IPS-18c (cell line): ENCODE measurements around the gene HP1BP3.
"Not testable (repeated sequence)": the region's sequence is repeated elsewhere in the genome, so short reads cannot be mapped to it uniquely, and the experiment has no call there.

Experiments used
- H3K4me3 ChIP-seq: 2 replicates; pipeline ENCODE4 v1.7.0; 2013; ENCODE audit warnings: low read depth, mild to moderate bottlenecking, low read length, moderate library complexity; ENCODE audit not compliant: insufficient read depth
- H3K9me3 ChIP-seq: one replicate; pipeline ENCODE4 v1.6.1; 2013; ENCODE audit warnings: mild to moderate bottlenecking, low read length, moderate library complexity; ENCODE audit not compliant: control insufficient read depth, insufficient read depth

The HP1BP3 gene

GRCh38 chr1:20723159-20723536 lies 64.0 kb downstream of the HP1BP3 start:
- no peaks in the 10 kb centered on the region for H3K9me3 ChIP-seq
- H3K4me3 ChIP-seq, result no peak overlapping the region

DNA sequence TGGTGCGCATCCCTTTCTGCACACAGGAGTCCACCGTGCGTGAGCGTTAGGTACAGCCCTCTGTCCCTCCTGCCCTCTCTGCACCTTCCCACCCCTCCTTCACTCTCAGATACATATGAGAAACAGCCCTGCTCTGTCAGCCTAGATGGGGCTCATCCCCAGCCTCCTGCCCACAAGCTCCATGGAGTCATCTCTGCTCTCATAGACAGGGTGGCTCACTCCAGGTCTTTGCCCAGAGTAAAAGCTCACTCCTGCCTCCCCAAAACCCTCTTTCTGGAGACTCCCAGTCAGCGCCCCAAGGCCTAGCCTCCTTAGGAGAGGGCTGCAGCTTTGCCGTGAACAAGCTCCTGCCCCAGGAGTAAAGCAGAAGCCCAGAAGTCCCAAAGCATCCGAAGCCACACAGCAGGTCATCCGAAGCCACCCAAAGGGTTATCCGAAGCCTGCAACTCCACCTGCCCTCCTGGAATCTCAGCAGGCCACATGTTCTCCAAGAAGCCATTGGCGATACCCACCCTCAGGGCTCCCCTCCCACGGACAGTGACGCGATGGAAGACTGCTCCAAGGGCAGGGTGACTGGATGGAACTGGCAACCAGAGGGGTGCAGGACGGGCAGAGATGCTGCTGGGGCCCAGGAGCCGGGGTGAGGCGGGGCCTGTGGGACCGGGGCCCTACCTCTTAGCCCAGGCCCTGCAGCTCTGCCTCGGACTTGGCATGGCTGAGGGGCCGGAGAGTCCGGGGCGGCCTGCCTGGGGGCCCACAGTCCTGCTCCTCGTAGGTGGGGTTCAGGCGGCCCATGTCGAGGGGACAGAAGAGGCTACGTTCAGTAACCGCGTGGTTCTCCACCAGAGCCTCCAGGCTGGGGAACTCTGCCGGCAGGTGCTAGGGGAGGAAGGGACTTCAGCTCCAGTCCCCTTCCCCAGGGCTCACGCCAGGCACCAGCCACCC lies 65.7 kb downstream of the HP1BP3 start:
- Histone ChIP-seq H3K4me3 (no peak overlapping the region), H3K9me3 (no peaks in the 10 kb centered on the region)

DNA sequence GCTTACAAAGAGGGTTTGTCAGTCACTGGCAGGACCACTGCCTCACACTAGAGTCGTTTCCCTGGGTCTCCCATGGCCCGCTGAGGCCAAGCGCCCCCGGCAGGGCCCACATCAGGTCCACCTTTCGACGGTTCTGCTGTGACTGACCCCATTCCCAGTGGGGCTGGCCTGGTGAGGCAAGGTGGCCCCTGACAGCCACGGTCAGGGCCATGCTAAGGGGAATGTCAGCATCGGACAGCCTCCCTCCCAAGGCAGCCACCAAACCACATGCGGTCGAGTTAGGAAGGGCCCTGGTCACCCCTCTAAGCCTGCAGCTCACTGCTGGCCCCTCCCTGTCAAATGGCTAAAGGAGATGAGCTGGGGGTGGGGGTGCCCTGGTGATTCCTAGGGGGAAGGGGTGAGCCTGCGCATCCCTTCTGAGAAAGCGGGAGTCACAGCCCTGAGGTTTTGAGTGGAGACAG lies 66.4 kb downstream of the HP1BP3 start:
- H3K4me3 ChIP-seq, result no peak overlapping the region
- H3K9me3 ChIP-seq, result no peaks in the 10 kb centered on the region

GRCh38 chr1:20719871-20720620 lies 67.1 kb downstream of the HP1BP3 start:
- Histone ChIP-seq H3K4me3 (no peak overlapping the region), H3K9me3 (no peaks in the 10 kb centered on the region)

GRCh38 chr1:20719261-20719660 lies 67.8 kb downstream of the HP1BP3 start:
- Histone ChIP-seq H3K4me3 (no peak overlapping the region), H3K9me3 (no peaks in the 10 kb centered on the region)

GRCh38 chr1:20718343-20718882 lies 68.7 kb downstream of the HP1BP3 start:
- H3K4me3 ChIP-seq, result peak overlapping the region; percentile 59; the same call in 1 of the 2 replicates
- H3K9me3 ChIP-seq, result not testable (repeated sequence)

GRCh38 chr1:20717452-20718342 lies 69.4 kb downstream of the HP1BP3 start, which contains the start of gene KIF17:
KIF17 (minus strand) TSS chr1:20718007; CDS start chr1:20717706, 301 bp downstream.
- Histone ChIP-seq H3K9me3 (no peaks in the 10 kb centered on the region), H3K4me3 (peak within 1 kb of the TSS; percentile 60)

DNA sequence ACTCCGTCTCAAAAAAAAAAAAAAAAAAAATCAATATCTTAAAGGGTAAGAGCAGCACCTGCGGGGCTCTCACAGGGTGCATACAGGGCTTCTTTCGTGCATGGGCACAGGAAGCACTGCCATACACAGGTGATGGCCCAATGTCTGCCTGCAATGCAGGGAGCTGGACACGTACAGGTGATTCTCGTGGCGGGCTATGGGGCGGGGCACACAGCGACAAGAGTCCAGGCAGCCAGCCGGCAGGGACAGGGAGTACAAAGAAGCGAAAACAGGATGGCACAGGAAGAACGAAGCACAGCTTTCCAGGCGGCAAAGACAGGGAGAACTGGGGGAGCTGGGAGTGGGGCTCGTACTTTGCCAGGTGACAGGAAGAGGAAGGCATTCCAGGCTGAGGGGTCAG lies 70.9 kb downstream of the HP1BP3 start:
- no peak overlapping the region for H3K4me3 ChIP-seq
- H3K9me3 ChIP-seq, result no peaks in the 10 kb centered on the region

DNA sequence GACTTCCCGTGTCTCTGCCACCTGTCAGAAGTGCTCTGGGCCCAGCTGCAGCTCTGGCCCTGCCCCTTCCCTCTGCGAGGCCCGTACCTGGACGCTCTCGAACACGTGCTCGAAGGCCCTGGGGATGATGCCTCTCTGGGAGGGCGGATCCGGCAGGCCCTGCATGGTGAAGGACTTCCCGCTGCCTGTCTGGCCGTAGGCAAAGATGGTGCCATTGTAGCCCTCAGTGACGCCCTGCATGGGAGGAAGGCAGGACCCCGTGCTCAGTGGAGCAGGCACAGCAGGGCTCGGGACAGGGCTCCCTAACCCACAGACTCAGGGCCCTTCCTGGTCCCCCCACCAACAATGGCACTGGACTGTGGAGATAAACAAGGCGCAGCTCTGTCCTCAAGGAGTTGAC lies 71.7 kb downstream of the HP1BP3 start:
- Histone ChIP-seq H3K9me3 (no peaks in the 10 kb centered on the region), H3K4me3 (no peak overlapping the region)

DNA sequence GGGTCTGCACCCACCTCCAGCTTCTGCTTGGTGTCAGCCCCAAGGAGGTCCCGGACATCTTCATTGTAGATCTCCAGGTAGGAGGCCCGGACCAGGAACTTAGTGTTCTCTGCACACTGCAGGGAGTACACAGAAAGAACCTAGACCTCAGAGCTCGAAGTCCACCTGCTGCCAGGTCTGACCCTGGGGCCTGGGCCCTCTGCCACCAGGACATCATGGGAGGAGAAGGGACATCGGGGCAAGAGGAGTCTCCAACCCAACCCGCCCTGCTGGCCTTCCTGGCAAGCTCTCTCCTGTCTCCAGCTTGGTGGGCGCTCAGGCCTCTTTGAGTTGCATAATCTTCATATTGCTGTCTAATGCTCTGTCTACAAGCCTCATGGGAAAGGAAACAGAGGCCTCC lies 73.7 kb downstream of the HP1BP3 start:
- H3K9me3 ChIP-seq, result no peaks in the 10 kb centered on the region
- H3K4me3 ChIP-seq, result no peak overlapping the region

DNA sequence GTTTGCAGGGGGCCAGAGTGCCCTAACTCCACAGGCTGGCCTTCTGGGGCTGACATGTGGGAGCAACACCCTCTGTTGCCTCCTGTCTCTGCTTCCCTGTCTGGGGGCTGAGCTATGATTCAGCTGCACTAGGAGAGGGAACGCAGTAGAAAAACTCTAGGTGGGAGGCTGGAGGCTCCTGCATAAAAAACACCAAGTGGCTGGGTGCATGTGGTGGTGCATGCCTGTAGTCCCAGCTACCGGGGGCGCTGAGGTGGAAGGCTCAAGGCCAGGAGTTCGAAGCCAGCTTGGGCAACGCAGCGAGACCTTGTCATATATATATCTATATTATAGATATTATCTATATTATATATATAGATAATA lies 74.9 kb downstream of the HP1BP3 start:
- no peaks in the 10 kb centered on the region for H3K9me3 ChIP-seq
- no peak overlapping the region for H3K4me3 ChIP-seq

GRCh38 chr1:20711285-20712214 lies 75.6 kb downstream of the HP1BP3 start:
- Histone ChIP-seq H3K4me3 (no peak overlapping the region), H3K9me3 (no peaks in the 10 kb centered on the region)

DNA sequence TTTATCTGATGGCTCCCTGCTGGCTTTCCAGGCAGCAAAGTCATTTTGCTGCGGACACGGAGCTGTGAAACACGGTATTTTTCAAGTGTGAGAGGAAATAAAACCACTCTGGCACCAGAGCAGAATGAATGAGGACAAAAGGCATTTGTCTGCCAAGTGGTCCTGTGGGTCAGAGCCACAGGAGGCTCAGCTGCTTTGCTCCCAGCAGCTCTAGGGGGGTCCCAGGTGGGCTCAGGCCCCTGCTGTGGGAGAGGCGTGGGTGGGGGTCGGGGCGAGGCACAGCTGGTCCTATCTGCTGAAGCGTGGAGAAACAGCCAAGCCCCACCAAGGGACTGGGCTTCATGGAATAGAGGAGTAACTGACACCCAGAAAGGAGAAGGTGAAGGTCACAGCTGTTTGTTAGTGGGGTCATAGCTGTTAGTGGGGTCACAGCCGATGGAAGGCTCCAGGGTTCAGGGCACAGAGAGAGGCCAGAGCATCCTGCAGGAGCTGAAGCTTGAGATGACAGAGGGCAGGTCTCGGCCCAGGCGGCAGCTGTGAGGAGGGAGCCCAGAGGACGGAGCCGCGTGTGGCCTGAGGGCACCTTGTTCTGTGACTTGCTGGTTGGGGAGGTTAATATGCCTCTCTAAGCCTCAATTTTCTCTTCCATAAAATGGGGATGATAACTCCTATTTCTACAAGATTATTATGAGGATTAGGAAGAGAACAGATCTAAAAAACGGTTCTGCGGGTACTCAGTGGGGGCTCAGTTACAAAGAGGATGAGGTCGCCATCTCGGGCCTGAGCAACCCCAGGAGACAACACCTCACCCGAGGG lies 76.4 kb downstream of the HP1BP3 start:
- Histone ChIP-seq H3K9me3 (no peaks in the 10 kb centered on the region), H3K4me3 (no peak overlapping the region)

DNA sequence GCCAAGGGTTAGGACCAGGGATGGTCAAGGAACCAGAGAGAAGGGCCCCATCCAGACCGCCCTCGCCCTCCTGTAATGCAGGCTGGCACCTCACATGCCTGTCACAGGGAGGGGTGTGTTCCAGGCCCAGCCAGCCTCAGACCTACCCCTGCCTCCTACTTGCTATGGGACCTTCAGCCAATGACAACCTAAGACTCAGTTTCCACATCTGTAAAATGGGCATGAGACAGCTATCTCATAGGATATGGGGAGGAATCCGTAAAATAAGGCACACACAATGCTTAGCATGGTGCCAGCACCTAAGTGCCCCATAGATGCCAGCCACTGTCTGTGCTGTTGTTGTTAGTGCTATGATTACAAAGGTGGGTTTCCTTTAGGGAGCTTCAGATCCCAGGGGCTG lies 77.2 kb downstream of the HP1BP3 start:
- Histone ChIP-seq H3K4me3 (no peak overlapping the region), H3K9me3 (no peaks in the 10 kb centered on the region)

- H3K9me3 ChIP-seq, result no peaks in the 10 kb centered on the region
- no peak overlapping the region for H3K4me3 ChIP-seq
These were observed 78.2 kb downstream of the HP1BP3 start for GRCh38 chr1:20708891-20709290.
